Activated CD4-positive, alpha-beta T cell treated with anti-CD3 and anti-CD28 coated beads, Interleukin-2, Interleukin-4, amounts not matched to agents 100 ng/mL and 50 ng/mL, durations not matched to agents 16 hours and 8 hours (primary cell): ENCODE results near the gene EEIG1.
A peak's percentile ranks its signal among the peaks of the same experiment; 100 is the strongest.

ENCODE experiments used
- DNase-seq: peaks from one replicate; pipeline ENCODE4 v3.0.0-alpha.2; 2020; ENCODE audit warnings: low spot score

The EEIG1 gene

DNA sequence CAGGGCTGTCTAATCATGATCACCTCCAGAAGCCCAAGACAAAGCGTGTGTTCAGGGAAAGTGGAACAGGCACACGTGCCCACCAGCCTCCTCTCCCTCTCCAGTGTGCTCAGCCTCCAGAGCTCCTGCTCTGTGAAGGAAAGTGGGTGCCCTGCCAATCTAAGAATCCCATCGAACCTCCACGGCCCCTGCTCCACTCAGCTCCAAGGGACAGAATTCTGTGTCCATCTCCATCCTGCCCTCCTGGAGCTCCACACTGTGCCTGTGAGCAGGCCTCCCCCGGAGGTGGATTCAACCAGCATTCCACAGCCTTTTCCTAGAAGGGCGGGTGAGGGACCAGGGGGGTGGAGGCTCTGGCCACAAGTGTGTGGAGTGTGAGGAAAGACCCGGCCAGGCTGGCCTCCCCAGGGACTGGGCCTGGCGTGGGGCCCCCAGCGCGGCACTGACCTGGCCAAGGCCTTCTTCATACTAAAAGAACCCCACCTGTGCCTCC lies 6.0 kb downstream of the EEIG1 start:
- DNase-seq, result no peak

- DNase-seq, result no peak
Observed at GRCh38 chr9:127974001-127974768, 6.6 kb downstream of the EEIG1 start.

DNA sequence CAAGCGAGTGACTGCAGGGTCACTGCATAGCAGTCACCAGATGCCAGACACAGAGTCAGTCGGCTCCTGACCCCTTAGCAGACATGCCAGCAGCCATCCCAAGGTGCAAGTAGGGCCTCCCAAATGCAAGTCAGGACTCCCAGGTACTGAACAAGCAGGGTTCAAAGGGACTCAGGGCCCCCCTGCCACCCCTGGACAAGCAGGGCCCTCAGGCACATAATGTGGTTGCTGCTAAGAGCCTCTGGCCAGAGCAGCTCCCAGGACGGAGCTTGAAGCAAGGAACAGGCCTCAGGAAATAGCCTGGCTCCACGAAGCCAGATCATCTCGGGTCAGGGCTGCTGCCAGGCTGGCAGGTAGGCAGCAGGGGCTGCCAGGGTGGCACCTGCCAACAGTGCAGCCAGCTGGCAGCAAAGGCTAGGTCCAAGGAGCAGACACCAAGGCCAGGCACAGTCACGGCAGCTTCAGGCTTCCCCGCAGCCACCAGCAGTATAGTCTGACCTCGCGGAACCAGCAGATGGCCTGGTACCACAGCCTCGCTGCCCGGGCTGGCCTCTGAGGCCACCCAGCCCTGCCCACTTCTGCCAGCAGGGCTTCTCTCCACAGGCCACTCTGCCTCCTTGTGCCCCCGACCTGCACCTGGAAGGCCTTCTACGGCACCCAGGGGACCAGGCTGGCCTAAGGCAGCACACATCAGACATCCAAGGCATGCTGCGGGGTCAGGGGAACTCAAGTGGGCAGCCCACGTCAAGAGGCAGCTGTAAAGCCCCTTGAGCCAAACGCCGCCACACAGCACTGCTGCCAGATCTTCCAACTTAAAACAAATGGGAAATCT lies 7.4 kb downstream of the EEIG1 start:
- no peak for DNase-seq

DNA sequence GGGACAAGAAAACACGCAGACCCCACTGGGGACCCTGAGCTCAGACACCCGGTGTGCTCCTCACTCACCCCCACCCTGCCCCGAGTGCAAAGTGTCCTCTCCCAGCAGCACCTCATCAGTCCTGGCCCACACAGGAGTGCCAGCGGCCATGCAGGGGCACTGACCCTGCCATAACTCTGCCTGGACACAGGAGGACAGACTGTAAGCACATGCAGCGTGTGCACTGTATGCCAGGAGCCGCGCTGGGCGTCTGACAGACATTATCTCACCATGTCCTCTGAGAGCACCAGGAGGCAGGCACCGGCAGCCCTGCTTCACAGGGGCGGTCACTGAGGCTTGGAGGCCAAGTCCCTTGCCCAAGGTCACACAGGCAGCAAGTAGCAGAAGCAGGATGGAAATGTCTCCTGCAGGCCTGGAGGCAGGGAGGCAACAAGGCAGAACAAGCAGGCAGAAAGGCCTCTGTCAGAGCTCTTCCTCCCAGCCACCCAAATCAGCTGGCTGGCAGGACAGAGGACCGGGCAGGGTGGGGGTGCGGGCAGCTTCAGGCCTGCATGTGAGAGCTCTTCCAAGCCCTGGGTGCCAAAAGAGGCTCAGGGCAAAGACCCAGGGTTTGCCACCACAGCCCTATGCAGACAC lies 8.4 kb downstream of the EEIG1 start:
- no peak for DNase-seq

- DNase-seq, result no peak
Observed at GRCh38 chr9:127971357-127972235, 9.2 kb downstream of the EEIG1 start.

- peak; percentile 96 for DNase-seq
Observed at GRCh38 chr9:127970401-127971313, 10.1 kb downstream of the EEIG1 start.

DNA sequence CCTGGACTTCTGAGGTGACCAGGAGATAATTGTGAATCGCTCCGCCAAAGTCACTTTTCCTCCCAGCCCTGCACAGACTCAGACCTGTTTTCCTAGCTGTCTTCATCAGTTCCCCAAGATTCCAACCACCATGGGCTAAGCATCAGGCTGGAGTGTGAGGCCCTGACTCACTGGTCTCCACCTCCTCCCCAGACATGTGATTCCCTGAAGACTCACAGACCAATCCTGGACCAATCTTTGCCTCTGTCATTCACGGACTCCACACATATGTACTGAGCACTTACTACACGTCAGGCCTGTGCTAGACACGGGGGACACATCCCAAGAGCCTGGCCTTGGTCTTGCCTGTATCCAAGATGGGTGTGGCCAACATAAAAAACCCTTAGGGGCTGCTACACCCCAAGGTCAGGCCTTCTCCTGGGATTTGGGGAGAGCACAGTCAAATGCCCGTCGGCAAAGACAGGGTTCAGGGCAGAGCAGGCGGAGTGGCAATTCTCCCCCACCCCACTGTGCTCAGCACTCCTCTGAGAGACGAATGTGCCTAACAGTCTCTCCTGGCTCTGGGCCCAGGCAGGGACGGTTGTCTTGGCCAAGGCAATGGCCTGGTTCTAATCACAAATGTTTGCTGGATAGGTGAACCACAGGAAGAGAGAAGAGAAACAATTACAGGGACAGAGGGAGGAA lies 11.9 kb downstream of the EEIG1 start:
- DNase-seq, result no peak

DNA sequence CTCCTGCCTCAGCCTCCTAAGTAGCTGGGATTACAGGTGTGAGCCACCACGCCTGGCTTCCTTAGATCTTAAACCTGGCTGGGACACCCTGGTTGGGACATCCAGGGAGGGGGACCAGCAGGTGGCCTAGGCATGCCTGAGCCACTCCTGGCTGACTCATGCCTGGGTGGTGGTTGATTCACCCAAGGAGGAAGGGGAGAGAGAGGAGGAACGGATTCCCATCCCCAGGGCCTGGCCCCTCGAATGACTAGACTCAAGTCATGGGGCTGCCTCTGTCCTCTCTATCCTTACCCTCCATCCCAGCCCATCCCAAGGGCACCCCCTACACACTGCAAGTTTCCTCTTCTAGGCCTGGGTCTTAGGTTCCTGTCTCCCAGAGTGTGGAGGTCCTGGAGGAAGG lies 12.7 kb downstream of the EEIG1 start:
- no peak for DNase-seq

GRCh38 chr9:127967151-127967809 lies 13.5 kb downstream of the EEIG1 start:
- DNase-seq, result no peak

DNA sequence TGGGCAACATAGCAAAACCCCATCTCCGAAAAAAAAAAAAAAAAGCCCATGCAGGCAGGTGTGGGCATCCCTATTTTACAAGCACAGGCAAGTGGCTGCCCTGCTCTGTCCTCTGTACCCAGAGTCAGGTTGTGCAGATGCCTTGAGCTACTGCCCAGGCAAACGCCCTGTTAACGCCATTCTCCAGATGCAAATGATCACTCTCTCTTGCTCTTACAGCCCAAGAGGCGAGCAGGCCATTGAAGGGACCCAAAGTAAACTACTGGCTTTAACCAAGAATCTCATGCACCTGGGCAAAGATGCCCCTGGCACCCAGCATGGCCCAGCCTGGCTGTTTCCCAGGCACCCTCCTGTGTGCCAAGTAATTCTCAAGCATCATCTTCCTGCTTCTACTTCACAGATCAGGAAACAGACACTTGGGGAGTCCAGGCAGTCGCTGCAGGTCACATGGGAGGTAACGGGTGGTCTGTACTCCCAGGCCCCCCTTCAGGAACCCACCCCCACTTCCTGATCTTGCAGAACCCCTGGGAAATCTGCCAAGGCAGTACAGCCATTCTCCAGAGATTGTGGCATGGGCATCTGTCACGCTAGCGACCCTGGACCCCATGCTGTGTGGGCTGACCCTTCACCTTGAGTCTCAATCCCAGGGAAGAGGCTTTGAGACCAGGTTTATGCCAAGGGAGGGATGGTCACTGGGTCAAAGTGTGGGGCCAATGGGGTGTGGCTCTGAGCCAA lies 14.2 kb downstream of the EEIG1 start:
- no peak for DNase-seq

GRCh38 chr9:127965953-127966352 lies 14.8 kb downstream of the EEIG1 start:
- no peak for DNase-seq

DNA sequence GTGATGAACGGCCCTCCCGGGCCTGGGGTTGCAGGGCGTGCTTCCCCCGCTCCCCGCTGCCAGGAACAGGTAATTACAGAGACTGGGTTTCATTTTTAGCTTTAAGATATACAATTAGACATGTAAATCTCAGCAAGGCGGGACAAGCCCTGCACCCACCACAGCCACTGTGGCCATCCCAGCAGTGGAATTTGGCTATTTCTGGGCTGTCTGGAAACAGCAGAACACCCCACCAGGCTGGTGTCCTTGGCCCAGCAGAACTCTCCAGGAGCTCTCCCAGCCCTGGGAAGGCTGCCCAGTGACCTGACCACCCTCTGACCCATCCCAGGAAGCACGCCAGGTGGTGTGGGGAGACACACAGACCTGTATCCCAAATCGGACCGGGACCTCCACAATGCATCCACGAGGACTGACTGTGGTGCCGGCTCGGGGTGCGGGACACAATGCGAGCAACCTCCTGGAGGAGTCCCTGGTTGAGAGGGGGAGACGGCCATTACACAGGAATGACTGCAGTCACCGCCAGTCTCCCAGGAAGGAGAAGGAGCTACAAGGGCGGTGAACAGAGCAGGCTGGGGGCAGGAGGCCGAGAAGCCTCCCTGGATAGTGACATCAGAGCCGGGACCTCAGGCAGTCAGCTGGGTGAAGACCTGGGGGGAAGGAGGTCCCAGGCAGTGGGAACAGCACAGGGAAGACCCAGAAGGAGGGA lies 17.3 kb downstream of the EEIG1 start:
- no peak for DNase-seq

DNA sequence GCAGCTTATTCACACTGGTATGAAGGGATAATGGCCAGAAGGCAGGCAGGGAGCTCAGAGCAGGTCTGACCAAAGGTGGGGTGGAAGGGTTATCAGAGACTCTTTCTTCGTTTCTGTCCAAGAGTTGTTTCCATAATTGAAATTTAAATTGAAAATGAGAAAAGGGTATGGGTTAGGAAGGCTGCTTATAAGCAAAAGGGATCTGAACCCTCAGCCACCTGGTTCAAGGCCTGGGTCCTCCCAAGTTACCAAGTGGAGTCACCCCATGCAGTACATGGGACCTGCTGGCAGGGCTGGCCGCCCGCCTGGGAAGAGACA lies 17.8 kb downstream of the EEIG1 start:
- DNase-seq, result no peak

GRCh38 chr9:127962278-127962677 lies 18.5 kb downstream of the EEIG1 start:
- DNase-seq, result no peak

DNA sequence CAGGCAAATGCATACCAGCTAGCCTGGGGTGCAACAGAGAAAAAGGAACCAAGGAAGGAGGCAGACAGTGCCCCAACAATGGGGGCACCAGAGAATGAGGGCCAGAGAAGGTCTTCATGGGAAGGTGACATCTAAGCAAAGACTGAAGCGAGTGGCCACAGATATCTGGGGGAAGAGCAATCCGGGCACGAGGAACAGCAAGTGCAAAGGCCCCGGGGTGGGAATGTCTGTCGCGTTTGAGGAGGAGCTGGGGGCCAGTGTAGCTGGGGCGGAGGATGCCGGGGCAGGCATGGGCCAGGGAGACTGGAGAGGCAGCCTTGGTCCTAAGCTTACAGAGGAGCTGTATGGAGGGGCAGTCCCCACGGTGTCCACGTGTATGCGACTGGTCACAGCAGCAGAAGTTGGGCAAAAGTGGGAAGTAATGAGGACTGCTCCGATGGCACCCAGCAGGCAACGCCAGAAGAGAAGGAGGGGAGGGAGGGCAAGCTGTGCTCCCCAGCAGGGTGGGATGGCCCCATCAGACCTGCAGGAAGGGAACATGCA lies 19.1 kb downstream of the EEIG1 start:
- DNase-seq, result no peak

DNA sequence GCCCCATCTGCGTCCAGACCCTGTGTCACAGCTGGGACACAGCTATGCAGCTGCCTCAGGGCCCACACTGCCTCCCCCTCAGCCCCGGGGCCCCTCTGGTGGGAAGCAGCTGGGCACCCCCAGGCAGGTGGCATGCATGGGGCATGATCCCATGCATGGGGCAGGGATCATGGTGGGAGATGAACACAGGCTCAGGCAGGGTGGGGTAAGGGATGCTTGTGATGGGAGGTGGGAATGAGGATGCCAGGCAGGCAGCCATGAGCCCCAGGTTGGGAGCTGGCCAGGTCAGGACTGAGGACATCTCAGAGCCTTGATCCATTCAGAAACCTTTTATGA lies 19.7 kb downstream of the EEIG1 start:
- DNase-seq, result no peak

DNA sequence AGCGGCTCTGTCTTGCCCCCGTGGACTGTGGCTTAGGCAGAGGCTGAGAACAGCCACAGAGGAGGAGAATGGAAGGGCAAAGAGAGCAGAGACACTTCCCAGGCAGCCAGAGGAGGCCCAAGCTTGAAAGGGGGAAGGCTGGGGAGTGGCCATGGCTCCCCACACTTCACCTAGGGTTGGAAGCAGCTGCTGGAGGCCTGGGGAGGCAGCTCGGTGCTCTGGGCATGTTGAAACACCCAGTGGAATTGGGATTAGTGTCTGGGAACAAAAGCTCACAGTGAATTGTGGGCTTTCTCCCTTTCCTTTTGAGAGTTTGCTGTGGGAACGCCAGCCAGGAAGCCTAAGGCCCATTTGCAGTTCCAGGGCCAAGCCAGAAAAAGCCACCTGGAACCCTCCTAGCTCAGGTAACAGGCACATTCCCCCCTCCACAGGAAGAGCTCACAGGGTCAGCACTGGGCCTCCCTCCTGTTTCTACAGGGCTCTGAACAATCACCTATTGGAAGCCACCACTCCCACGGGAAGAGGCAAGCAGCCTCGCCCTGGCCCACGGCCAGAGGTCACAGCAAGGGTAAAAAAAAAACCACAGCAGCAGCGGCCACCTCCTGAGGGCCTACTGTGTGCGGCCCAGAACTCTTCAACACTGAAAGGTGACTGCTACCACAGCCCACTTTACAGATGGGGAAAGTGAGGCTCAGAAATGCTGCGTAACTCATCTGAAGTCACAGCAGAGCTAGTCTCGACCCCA lies 20.2 kb downstream of the EEIG1 start:
- no peak for DNase-seq
